HuH-7.5 (cell line): ENCODE results near the gene ZNF341.
"Not testable (repeated sequence)": the region's sequence is repeated elsewhere in the genome, so short reads cannot be mapped to it uniquely, and the experiment has no call there.

Experiments
- DNase-seq: peaks from one replicate; pipeline ENCODE4 v3.0.0; 2011; ENCODE audit warnings: low spot score

The ZNF341 gene

GRCh38 chr20:33770005-33770404 lies 38.2 kb downstream of the ZNF341 start:
- DNase-seq, result no peak

GRCh38 chr20:33771938-33772337 lies 40.1 kb downstream of the ZNF341 start:
- DNase-seq, result no peak

DNA sequence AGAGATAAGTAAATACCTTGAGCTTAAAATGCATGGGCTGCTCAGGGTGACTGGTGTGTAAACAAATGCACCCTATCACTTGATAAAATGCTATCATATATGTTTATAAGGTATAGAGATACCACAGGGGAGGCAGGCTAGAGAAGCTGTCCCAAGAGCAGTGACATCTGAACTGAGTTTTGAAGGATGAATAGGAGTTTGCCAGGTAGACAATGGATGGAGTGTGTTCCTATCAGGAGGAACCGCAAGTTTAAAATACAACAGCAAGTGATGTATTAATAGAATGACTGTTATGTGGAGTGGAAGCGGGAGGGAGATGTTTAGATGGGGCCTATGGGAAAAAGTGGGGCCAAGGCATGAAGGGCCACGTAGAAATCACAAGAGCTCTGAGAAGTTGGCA lies 40.6 kb downstream of the ZNF341 start:
- no peak for DNase-seq

DNA sequence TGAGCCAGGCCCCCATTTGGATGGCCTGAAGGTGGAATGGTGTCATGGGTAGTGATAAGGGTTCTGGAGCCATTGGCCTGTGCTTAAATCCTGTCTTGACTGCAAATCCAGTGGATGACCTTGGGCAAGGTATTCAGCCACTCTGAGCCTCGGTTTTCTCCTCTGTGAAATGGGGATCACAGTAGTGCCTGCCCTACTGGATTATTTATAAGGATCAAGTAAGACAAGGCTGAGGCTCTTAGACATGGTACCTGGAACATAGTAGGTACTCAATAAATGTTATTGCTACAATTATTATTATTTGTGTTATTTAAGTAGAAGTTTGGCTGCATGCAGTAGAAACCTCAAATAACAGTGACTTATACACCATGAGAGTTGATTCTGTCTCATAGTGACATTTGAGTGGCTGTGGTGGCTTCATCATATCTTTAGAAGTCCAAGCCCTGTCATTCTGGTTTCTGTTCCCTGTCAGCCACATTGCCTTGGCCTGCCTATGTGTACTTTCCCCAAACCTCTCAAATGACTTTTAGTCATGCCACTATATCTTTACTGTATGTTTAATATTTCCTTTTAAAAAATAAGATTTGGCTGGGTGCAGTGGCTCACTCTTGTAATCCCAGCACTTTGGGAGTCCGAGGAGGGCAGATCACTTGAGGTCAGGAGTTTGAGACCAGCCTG lies 41.8 kb downstream of the ZNF341 start:
- no peak for DNase-seq

DNA sequence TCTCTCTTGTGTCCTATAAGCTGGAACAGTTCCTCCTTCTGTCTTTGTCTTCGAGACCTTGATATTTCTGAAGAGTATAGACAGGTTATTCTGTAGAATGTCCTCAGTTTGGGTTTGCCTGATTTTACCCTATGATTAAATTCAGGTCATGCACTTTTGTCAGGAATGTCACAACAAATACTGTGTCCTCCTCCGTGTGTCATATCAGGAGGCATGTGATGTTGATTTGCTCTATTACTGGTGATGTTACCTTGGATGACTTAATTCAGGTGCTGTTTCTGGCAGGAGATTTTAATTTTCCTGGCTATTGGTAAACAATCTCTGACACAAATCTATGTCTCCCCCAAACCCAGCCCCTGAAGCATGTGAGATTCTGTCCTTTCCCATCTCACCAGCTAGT lies 46.0 kb downstream of the ZNF341 start:
- no peak for DNase-seq

DNA sequence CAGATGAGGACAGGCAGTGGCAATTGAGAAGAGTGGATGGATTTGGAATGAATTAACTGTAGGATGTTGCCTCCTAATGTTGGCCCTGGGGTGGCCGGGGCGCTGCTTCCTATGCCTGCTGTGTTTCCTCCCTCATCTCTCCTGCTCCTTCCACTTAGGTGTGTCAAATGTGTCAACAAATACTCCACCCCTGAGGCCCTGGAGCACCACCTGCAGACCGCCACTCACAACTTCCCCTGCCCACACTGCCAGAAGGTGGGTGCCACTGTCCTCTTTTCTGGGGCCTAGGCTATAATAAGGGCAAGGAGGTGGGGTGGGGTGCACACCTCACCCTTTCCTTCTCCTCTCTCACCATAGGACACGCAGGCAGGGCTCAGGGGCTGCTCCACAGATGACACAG lies 49.3 kb downstream of the ZNF341 start:
- no peak for DNase-seq

- no peak for DNase-seq
Observed at GRCh38 chr20:33781945-33782344, 50.1 kb downstream of the ZNF341 start.

DNA sequence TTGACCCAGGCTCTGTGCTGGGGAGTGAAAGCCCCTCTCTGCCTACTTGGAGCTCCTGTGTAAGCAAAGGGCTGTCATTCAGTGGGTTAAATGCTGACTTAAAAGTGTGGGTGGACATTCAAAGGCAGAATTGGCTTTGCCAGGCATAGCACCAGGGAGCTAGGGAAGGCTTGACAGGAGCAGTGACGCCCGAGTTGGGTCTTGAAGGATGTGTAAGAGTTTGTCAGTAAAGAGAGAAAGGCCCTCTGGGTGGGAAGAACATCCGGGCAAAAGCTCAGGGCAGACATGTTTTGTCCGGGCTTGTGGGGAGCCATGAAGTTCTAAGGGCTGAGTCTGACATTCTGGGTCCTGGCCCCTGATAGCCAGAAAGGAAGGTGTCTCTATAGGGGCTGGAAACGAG lies 51.5 kb downstream of the ZNF341 start:
- DNase-seq, result no peak

- DNase-seq, result no peak
Observed at GRCh38 chr20:33783818-33784217, 52.0 kb downstream of the ZNF341 start.

DNA sequence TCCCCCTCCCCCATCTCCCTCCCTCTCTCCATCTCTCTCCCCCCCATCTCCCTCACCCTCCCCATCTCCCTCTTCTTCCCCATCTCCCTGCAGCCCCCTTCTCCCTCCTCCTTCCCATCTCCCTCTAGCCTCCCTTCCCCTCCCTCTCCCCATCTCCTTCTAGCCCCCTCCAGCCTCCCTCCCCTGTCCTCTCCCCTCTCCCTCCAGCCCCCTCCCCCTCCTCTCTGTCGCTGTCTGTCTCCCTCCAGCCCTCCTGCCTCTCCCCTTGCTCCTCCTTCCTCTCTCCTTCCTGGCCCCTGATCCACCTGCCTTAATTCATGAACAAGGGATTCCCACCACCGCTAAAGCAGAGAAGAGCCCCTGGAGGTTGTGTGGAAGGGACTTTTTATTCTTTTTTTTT lies 52.4 kb downstream of the ZNF341 start:
- no peak for DNase-seq

DNA sequence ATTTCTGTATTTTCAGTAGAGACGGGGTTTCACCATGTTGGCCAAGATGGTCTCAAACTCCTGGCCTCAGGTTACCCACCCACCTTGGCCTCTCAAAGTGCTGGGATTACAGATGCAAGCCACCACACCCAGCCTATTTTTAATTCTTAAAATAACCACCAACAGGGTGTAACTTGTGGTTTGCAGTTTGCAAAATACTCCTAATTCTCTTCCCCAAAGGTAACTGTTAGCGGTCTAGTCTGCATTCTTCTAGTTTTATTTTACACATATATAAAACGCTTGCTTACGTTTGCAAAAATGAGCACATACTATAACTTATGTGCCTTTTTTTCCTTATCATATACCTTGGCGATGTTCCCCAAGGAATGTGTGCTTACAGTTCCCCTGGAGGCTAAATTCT lies 53.7 kb downstream of the ZNF341 start:
- DNase-seq, result no peak

- DNase-seq, result no peak
Observed at GRCh38 chr20:33787253-33787891, 55.6 kb downstream of the ZNF341 start.

GRCh38 chr20:33788351-33789049 lies 56.7 kb downstream of the ZNF341 start:
- no peak for DNase-seq

GRCh38 chr20:33789109-33789857 lies 57.5 kb downstream of the ZNF341 start:
- DNase-seq, result no peak

DNA sequence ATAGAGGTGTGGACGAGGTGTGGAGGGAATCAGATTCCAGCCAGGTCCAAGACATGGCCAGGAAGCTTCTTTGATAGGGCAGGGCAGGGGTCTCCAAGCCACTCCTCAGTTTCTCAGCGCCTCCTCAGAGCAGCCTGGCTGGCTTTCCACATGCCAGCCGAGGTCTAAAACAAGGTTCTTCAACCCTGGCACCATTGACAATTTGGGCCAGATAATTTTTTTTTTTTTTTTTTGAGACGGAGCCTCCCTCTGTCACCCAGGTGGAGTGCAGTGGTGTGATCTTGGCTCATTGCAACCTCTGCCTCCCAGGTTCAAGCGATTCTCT lies 58.0 kb downstream of the ZNF341 start:
- no peak for DNase-seq

DNA sequence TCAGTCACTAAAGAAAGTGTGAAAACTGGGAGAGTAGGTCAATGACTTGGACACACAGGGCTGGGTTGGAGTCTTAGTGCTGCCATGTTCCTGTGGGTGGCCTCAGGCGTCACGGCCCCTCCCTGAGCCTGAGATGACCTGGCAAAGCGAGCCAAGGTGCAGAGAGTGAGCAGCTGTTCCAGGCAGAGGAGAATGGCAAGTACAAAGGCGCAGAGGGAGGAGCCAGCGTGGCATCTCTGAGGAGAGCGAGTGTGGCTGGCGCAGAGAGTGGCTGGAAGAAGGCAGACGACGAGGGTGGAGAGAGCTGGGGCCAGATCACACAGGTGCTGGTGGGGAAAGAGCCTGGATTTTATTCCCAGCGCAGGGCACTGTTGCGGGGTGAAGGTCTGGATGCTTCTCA lies 58.8 kb downstream of the ZNF341 start:
- no peak for DNase-seq

GRCh38 chr20:33791021-33791420 lies 59.2 kb downstream of the ZNF341 start:
- no peak for DNase-seq

DNA sequence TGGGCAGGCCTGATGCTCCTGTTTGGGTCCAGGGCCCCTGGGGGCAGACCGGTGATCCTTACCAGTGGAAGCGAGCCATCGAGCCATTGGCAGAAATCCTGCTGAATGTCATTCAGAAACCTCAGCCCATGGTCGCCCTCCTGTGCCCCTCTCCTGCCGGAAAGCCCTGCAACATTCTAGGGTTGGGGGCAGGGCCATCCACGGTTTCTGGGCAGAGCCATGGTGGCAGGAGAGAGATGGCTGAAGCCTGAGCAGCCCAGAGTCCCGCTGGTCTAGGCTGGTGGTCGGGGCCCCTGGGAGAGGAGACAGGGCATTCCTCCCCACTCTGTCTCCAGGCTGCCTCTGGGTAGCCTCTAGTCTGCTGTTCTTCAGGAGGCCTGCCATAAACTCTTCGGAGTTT lies 59.7 kb downstream of the ZNF341 start:
- DNase-seq, result no peak

- peak; percentile 69 for DNase-seq
Observed at GRCh38 chr20:33791959-33792597, 60.3 kb downstream of the ZNF341 start.

- not testable (repeated sequence) for DNase-seq
Observed at GRCh38 chr20:33792598-33792989, 60.8 kb downstream of the ZNF341 start.

DNA sequence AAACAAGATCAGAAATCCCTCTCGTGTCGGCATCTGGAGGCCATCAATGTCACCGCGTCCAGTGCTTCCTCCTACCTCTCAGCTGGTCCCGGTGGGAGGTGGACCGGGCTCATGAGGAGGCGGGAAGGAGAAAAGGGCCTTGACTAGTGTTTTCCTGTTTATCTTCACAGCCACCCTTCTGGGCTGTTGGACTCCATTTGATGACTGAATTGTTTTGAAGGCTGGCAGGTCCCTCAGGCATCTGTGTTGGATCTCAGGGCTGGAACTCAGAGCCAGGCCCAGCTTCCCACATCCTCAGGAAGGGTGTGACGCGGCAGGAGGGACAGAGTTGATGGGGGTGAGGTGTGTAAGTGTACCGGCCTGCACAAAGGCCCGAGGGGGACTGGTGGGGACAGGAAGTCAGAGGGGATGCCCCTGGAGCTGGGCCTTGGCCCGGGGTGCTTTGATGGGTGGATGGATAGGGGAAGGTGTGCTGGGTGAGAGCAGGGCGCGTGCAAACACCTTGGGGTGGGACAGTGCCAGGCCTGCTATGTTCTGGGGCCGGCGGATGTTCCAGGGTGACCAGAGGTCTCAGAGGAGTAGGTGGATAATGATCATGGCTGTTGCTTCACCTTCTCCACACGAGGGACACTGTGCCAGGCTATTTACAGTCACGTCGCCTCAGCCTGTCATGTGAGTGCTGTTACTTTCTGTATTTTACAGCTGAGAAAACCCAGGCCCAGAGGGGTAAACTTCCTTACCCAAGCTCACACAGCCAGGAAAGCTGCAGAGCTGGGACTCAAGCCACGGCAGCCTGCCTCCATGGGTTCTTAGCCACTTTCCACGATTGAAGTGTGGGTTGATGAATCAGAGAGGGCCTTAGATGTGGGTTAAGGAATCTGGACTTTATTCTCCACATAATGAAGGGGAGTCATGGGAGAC lies 61.5 kb downstream of the ZNF341 start:
- DNase-seq, result no peak
